ENCODE data around the gene TUBB8B.
"Not testable (repeated sequence)": the region's sequence is repeated elsewhere in the genome, so short reads cannot be mapped to it uniquely, and the experiment has no call there.

Gene TUBB8B

GRCh38 chr18:11383-12274, 37.8 kb downstream of the TUBB8B start:
- not testable (repeated sequence) for DNase-seq

- not testable (repeated sequence) for DNase-seq
Measured at GRCh38 chr18:10624-11184, 38.7 kb downstream of the TUBB8B start.

GRCh38 chr18:9937-10336, 39.5 kb downstream of the TUBB8B start:
- DNase-seq = not testable (repeated sequence)
